ENCODE data around the gene SAMD4B. TPM values are rescaled to one million over a fixed set of nuclear protein-coding genes. Genes with fewer than 3 reads are reported as not detected.
A peak's percentile ranks its signal among the peaks of the same experiment; 100 is the strongest.

SAMD4B gene
- total and polyA plus RNA-seq, 10 of the 15 experiments (the other 5 are each of a cell fraction or from before 2014, with no cell fraction given) = 2.4 to 43.3 (median 23.9) TPM

GRCh38 chr19:39410017-39410830, 68.0 kb downstream of the SAMD4B start (continued):
- no peak for TF ChIP-seq JUNB (IDR thresholded peaks at IDR 0.05)
- TF ChIP-seq GATAD2B (conservative IDR thresholded peaks at IDR 0.05; ENCODE audit: low read depth) = peak; percentile 96
- peak; percentile 81 for TF ChIP-seq LARP7 (IDR thresholded peaks at IDR 0.05)
- TF ChIP-seq IKZF1 (conservative IDR thresholded peaks at IDR 0.05) = peak; percentile 98
- TF ChIP-seq, protein P1, sequence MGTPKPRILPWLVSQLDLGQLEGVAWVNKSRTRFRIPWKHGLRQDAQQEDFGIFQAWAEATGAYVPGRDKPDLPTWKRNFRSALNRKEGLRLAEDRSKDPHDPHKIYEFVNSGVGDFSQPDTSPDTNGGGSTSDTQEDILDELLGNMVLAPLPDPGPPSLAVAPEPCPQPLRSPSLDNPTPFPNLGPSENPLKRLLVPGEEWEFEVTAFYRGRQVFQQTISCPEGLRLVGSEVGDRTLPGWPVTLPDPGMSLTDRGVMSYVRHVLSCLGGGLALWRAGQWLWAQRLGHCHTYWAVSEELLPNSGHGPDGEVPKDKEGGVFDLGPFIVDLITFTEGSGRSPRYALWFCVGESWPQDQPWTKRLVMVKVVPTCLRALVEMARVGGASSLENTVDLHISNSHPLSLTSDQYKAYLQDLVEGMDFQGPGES (IDR thresholded peaks at IDR 0.05) = no peak
- TF ChIP-seq GABPA (IDR thresholded peaks at IDR 0.05; ENCODE audit: low read depth) = no peak
- TF ChIP-seq EP300 (IDR thresholded peaks at IDR 0.05; ENCODE audit: borderline replicate concordance in 1 of 2, control insufficient read depth in 1 of 2, low read depth in 2 of 2, low read length in 2 of 2) = peak; percentile 63 to 77; a peak in 3 of 4 replicates
- TF ChIP-seq MYB (IDR thresholded peaks at IDR 0.05; ENCODE audit: borderline replicate concordance, low read depth, low read length) = no peak
- peak; percentile 78 for TF ChIP-seq ATF7 (IDR thresholded peaks at IDR 0.05; ENCODE audit: low read depth)
- no peak for TF ChIP-seq KAT2A (conservative IDR thresholded peaks at IDR 0.05; ENCODE audit: control insufficient read depth, low read depth, low read length)
- TF ChIP-seq SMAD1 (IDR thresholded peaks at IDR 0.05; ENCODE audit: low read depth, partially characterized antibody) = peak; percentile 96
- 0 out of 2 replicates have a peak, but pooled peaks have one; percentile 14 for TF ChIP-seq TAF1 (IDR thresholded peaks at IDR 0.05; ENCODE audit: borderline replicate concordance, low read depth, low read length)
- TF ChIP-seq CREM (IDR thresholded peaks at IDR 0.05; ENCODE audit: low read depth) = peak; percentile 56; the same call in 1 of the 2 replicates
- peak; percentile 92 for TF ChIP-seq EED (IDR thresholded peaks at IDR 0.05; ENCODE audit: low read depth)
- TF ChIP-seq, protein P2, sequence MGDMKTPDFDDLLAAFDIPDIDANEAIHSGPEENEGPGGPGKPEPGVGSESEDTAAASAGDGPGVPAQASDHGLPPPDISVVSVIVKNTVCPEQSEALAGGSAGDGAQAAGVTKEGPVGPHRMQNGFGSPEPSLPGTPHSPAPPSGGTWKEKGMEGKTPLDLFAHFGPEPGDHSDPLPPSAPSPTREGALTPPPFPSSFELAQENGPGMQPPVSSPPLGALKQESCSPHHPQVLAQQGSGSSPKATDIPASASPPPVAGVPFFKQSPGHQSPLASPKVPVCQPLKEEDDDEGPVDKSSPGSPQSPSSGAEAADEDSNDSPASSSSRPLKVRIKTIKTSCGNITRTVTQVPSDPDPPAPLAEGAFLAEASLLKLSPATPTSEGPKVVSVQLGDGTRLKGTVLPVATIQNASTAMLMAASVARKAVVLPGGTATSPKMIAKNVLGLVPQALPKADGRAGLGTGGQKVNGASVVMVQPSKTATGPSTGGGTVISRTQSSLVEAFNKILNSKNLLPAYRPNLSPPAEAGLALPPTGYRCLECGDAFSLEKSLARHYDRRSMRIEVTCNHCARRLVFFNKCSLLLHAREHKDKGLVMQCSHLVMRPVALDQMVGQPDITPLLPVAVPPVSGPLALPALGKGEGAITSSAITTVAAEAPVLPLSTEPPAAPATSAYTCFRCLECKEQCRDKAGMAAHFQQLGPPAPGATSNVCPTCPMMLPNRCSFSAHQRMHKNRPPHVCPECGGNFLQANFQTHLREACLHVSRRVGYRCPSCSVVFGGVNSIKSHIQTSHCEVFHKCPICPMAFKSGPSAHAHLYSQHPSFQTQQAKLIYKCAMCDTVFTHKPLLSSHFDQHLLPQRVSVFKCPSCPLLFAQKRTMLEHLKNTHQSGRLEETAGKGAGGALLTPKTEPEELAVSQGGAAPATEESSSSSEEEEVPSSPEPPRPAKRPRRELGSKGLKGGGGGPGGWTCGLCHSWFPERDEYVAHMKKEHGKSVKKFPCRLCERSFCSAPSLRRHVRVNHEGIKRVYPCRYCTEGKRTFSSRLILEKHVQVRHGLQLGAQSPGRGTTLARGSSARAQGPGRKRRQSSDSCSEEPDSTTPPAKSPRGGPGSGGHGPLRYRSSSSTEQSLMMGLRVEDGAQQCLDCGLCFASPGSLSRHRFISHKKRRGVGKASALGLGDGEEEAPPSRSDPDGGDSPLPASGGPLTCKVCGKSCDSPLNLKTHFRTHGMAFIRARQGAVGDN (IDR thresholded peaks at IDR 0.05) = peak; percentile 85; the same call in 1 of the 2 replicates
- TF ChIP-seq MEF2B (IDR thresholded peaks at IDR 0.05; ENCODE audit: partially characterized antibody, poor library complexity, severe bottlenecking) = peak; percentile 71
- peak; percentile 53 for TF ChIP-seq PKNOX1 (IDR thresholded peaks at IDR 0.05)
- peak; percentile 70 for TF ChIP-seq BMI1 (IDR thresholded peaks at IDR 0.05; ENCODE audit: borderline replicate concordance)
- TF ChIP-seq BHLHE40 (IDR thresholded peaks at IDR 0.05; ENCODE audit: borderline replicate concordance in 1 of 2, low read depth in 2 of 2, low read length in 1 of 2) = peak; percentile 62 to 81
- TF ChIP-seq ELK1 (IDR thresholded peaks at IDR 0.05; ENCODE audit: low read depth, low read length) = peak; percentile 87
- peak; percentile 65 for TF ChIP-seq SP1 (IDR thresholded peaks at IDR 0.05; ENCODE audit: low read depth, low read length)
- peak; percentile 37; the same call in 1 of the 2 replicates for TF ChIP-seq TCF12 (IDR thresholded peaks at IDR 0.05; ENCODE audit: low read depth, low read length)
